ENCODE measurements around the gene SETD1A. TPM values are rescaled to one million over a fixed set of nuclear protein-coding genes. Genes with fewer than 3 reads are reported as not detected.
"Not testable (repeated sequence)": the region's sequence is repeated elsewhere in the genome, so short reads cannot be mapped to it uniquely, and the experiment has no call there.

Gene SETD1A
- polyA plus RNA-seq, 1 donor, result 11.9 TPM

DNA sequence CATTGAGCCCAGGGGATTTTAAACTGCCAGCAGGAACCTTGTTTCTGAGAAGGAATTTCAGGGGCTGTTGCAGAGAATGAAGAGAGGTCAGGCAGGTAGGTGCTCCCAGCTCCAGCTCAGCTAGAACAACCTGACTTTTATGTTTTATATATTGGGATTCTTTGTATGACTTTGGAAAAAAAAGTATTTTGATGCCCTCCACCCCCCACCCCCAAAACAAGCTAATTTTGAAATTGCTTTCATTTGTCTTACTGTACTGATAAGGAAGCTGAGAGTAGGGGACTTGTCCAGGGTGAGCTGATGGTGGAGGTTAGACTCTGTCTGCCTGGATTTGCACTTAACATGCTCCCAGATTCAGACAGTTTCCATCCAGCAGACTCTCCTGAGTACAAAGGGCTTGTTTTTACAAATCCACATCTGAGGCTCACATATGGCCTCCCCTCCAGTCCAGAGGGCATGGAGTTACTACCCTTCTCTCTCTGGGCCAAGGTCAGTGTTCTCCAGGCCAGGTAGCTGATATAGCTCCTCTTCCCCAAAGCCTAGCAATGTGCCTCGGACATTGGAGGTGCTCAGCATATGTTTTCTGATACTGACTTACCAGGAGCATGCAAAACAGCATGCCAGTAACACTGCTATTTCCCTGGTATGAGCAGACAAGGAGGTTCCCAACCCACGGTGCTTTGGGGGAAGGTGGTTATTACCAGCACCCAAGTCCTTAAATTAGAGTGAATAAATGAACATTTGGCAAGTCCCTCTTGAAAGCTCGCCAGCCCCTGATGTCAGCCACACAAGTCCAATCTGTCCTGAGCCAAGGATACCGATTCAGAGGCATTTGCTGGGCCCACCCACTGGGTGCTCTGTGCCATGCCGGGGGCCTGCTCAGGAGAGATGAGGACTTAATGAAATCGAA is 41.6 kb downstream of the SETD1A start:
- DNase-seq (ENCODE audit: low read depth), result no peak

DNA sequence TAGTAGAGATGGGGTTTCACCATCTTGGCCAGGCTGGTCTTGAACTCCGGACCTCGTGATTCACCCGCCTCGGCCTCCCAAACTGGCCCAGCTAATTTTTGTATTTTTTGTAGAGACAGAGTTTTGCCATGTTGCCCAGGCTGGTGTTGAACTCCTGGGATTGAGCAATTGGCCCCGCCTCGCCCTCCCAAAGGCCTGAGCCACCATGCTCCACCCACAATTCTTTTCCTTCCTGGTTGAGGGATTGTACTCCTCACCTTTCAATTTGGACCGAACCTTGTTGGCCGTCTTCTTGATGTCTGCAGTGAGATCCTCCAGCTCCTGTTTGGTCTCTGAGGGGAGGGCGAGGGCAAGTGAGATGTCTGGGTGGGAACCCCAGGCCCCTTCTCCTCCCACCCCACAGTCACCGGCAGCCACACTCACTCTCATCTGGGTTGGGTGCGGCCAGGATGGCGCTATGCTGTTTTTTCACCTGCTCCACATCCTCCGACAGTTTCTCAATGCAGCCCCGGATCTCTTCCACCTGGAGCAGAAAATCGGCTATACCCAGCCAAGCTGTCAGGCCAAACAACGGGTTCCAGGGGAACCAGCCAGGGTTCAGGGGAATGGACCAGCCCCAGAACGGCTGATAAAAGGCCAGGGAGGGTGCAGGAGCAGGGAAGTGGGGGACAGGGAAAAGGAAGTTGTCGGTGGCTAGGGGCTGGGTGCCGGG is 43.3 kb downstream of the SETD1A start:
- no peak for DNase-seq (ENCODE audit: low read depth)

GRCh38 chr16:31001507-31002249 is 44.1 kb downstream of the SETD1A start:
- no peak for DNase-seq (ENCODE audit: low read depth)

- DNase-seq (ENCODE audit: low read depth), result no peak
These were observed 44.7 kb downstream of the SETD1A start for GRCh38 chr16:31002250-31002700.

DNA sequence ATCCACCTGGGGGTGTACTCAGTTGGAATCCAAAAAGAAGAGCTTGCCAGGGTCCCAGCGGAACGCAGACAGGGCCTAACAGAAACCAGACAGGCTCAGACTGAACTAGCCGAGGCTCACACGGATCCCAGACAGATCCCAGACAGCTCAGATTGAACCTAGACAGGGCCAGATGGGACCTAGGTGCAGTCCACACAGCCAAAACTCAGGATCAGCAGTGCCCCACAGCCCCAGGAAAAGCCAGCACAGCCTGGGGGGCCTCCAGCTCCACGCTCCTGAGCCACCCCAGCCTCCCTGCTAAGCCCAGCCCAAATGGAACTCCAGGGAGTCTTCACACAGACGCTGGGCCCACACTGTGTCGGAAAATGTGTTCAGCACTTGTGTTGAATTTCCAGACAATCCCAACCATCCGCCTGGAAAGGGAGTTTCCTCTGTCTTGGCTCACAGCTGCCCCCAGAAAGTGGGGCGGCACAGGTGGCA is 45.3 kb downstream of the SETD1A start:
- no peak for DNase-seq (ENCODE audit: low read depth)

DNA sequence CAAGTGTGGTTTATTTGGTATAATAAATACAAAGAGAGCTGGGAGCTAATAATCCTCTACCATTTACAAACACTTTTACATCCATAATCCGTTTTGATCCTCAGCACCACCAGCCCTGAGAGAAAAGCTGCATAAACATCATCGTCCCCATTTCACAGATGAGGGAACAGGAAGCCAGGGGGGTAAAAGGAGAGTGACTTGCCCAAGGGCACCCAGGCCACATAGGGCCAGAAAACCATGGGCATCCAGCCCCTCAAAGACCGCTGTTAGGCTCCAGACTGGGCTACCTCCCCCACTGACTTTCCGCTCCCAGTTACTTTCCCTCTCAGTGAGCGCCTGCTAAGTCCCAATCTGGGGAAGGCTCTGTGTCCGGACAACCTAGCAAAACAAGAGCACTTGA is 46.2 kb downstream of the SETD1A start:
- DNase-seq (ENCODE audit: low read depth), result no peak

DNA sequence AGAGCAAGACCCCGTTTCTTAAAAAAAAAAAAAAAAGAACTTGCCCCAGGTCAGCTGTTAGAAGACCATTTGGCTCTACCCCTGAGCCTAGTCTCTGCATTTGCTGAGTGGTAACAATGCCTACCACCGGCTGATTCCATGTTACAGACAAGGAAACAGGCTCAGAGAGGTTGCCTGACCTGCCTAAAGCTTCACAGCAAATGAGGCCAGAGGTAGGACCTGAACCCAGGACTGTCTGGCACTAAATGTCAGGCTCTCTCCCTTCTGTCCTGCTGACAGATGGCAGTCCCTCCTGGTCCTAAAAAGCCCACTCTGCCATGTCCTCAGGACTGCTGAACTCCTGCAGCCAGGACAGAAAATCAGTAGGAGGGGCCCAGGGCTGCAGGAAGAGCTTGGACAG is 47.1 kb downstream of the SETD1A start:
- no peak for DNase-seq (ENCODE audit: low read depth)

DNA sequence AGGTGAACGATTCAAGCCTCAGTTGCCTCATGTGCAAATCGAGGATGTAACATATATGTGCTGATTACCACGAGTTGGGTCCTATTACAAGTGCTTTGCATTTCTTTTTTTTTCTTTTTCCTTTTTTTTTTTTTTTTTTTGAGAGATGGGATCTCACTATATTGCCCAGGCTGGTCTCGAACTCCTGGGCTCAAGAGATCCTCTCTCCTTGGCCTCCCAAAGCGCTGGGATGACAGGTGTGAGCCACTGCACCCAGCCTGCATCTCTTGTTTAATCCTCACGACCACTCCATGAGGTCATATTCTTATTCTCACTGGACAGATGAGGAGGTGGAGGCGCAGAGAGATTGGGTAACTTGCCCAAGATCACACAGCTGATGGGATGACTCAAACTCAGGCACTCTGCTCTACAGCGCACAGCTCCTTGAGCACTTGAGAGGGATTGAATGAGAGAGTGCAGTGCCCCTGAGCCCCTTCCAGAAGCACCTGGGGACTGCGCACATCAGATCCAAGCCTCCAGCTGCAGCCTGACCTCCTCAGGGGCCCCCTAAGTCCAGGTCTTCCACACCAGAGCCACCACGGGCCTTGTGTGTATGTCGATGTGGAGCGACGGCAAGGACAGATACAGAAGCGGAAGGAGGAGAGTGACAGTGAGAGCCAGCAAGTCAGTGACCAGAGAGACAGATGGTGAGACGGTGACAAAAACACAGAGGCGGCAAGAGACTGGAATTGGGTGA is 48.0 kb downstream of the SETD1A start:
- DNase-seq (ENCODE audit: low read depth), result no peak

- DNase-seq (ENCODE audit: low read depth), result no peak
These were observed 48.5 kb downstream of the SETD1A start for GRCh38 chr16:31006086-31006385.

DNA sequence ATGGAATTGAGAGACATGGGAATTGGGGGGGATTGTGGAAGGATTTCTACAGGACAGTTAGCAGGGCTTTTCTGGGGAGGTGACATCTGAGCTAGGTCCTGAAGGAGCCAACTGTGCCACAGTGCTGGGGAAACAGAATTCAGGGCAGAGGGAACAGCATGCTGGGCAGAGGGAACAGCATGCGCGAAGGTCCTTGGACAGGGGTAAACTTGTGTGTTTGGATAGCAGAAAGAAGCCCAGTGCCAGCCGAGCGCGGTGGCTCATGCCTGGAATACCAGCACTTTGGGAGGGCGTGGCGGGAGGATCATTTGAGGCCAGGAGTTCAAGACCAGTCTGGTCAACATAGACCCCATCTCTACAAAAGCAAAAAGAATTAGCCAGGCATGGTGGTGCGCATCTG is 49.0 kb downstream of the SETD1A start:
- no peak for DNase-seq (ENCODE audit: low read depth)

DNA sequence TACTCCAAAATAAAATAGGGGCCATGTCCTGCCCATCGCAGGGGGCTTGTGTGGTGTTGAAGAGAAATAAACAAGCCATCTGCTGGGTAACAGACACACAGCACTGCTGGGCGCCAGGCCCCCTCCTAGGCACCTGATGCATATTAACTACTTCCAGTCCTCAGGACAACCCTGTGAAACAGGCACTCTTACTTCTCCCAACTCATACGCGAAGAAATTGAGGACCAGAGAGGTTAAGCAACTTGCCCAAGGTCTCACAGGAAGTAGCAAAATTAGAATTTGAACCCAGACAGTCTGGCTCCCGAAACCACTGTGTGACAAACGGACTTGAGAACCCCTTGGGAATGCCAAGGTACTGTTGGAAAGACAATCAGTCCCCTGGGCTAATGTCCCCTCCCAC is 50.1 kb downstream of the SETD1A start:
- no peak for DNase-seq (ENCODE audit: low read depth)

- no peak for DNase-seq (ENCODE audit: low read depth)
These were observed 50.6 kb downstream of the SETD1A start for GRCh38 chr16:31008149-31008548.

DNA sequence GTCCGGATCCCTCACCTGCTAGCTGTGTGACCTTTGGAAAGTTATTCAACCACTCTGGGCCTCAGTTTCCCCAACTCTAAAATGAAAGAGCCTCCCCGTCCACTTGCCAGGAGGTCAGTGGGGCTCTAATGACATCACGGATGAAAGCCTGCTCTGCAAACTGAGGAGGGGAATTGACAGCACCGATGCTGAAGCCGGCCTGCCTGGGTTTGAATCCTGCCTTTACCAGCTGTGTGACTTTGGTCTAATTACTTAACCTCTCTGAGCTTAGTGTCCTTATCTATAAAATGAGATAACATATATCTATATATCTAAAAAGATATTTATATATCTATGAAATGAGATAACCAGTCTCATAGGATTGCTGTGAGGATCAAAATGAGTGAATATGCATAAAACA is 51.0 kb downstream of the SETD1A start:
- DNase-seq (ENCODE audit: low read depth), result no peak

GRCh38 chr16:31009120-31009519 is 51.6 kb downstream of the SETD1A start:
- no peak for DNase-seq (ENCODE audit: low read depth)

- no peak for DNase-seq (ENCODE audit: low read depth)
These were observed 52.5 kb downstream of the SETD1A start for GRCh38 chr16:31009894-31010584.

DNA sequence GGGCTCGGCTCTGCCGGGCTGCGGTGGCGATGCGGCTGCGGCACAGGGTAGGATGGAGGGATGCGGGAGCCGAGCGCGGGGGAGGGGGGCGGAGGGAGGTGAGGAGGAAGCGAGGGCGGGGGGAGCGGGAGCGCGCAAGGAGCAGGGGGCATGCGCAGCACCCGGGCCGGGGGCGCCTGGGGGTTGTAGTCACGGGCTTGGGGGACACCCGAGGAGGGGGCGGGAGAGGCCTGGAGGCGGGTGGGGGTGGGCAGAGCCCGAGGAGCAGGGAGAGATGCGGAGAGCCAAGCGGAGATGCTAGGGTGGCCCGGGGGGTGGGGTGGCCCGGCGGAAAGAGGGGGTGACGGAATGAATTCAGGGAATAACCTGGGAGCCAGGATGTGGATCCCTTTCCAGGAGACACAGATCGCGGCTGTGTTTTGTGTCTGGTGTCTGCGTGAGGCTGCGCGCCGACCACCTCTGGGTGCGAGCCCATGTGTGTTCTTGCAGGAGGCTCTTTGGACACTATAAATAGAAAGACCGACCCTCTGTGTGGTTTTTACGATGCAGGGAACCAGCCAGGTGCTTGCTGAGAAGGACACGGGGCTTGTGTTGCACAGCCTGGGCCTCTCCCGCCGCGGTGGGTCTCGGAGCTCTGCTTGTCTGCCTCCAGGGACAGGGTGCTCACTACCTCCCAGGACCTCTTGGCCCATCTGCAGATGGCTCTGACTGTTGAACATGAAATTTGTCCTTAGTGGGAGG is 53.2 kb downstream of the SETD1A start, which contains the start of gene STX1B:
STX1B (minus strand) TSS at position 54 of the 741 bp plus-strand sequence. CDS start 242 bp downstream, outside the sequence.
- DNase-seq (ENCODE audit: low read depth), result no peak

DNA sequence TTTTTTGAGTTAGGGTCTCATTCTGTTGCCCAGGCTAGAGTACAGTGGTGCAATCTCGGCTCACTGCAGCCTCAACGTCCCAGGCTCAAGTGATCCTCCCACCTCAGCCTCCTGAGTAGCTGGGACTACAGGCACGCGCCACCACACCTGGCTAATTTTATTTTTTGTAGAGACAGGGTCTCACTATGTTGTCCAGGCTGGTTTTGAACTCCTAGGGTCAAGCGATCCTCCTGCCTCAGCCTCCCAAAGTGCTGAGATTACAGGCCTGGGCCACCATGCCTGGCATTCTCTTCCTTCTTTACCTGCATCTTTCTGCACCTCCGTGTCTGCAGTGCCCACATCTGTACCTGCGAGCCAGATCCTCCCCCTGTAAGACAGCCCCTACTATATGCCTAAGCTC is 54.3 kb downstream of the SETD1A start:
- DNase-seq (ENCODE audit: low read depth), result not testable (repeated sequence)

DNA sequence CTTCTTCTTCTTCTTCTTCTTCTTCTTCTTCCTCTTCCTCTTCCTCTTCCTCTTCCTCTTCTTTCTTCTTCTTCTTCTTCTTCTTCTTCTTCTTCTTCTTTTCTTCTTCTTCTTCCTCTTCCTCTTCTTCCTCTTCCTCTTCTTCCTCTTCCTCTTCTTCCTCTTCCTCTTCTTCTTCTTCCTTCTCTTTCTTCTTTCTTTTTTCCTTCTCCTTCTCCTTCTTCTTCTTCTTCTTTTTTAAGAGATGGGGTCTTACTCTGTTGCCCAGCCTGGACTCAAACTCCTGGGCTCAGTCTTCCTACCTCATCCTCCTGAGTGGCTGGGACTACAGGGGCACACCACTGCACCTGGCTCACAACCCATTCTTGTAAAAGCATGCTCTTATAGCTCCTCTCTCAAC is 55.7 kb downstream of the SETD1A start:
- not testable (repeated sequence) for DNase-seq (ENCODE audit: low read depth)

DNA sequence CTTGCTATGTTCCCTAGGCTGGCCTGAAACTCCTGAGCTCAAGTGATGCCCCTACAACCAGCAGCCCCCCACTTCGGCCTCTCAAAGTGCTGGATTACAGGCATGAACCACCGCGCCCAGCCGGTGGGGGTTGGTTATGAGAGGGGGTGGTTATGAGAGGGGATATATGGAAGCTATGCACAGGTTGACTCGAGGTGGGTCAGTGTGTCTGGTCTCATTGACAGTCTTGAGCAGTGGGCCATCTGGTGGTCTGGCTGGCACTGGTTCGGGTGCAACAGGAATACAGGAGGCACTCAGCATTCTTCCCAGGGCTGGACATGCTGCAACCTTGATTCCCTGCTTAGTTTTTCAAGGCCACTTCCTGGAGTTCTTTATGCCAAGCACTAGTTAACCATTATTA is 58.5 kb downstream of the SETD1A start:
- no peak for DNase-seq (ENCODE audit: low read depth)

GRCh38 chr16:31017756-31018155 is 60.2 kb downstream of the SETD1A start:
- DNase-seq (ENCODE audit: low read depth), result not testable (repeated sequence)
